GM12874 (cell line): ENCODE results near the gene BRPF3.

ENCODE experiments used
- CTCF ChIP-seq: IDR thresholded peaks from 2 replicates; pipeline ENCODE4 v1.5.1; 2011; ENCODE audit warnings: low read depth, mild to moderate bottlenecking, control low read depth, low read length, moderate library complexity; ENCODE audit not compliant: insufficient read depth

The BRPF3 gene

DNA sequence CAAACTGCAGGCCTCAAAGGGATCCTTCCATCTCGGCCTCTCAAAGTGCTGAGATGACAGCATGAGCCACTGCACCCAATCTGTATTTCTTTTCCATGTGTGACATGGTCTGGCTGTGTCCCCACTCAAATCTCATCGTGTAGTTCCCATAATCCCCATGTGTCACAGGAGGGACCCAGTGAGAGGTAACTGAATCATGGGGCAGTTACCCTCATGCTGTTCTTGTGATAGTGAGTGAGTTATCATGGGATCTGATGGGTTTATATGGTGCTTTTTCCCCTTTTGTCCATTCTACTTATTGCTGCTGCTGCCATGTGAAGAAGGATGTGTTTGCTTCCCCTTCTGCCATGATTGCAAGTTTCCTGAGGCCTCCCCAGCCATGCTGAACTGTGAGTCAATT lies 10.3 kb upstream of the BRPF3 start:
- TF ChIP-seq CTCF = no peak

GRCh38 chr6:36187446-36187845 lies 9.1 kb upstream of the BRPF3 start:
- no peak for TF ChIP-seq CTCF

GRCh38 chr6:36195471-36196112 lies 952 bp upstream of the BRPF3 start:
- no peak for TF ChIP-seq CTCF

DNA sequence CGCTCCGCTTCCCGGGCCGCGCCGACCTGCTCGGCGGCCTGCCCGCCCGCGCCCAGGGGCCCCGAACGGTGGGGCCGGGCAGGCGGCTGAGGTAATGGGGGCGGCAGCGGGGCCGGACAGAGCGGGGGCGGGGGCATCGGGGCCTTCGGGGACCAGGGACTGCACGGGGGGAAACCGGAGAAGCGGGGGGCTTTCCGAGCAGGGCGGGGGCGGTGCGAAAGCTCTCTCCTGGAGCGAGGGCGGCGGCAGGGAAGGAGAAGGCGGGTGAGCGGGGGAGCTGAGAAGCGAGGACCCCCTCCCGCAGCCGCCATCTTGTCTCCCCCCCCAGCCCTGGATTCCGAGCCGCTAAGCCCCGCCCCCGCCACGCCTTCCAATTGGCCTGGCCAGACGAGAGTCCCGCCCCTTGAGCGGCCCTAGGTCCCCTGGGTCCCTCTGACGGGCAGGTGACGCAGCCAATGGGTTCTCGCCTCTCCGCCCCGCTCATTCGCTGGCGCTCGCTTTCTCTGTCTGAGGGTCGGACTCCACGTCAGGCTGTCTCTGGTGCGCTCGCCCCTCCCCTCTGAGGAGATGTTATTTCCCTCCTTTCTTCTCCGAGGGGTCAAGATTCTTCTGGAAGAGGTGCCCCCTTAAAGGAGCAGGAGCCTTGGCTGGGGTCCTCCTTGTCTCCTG lies 470 bp downstream of the BRPF3 start:
- TF ChIP-seq CTCF = no peak

DNA sequence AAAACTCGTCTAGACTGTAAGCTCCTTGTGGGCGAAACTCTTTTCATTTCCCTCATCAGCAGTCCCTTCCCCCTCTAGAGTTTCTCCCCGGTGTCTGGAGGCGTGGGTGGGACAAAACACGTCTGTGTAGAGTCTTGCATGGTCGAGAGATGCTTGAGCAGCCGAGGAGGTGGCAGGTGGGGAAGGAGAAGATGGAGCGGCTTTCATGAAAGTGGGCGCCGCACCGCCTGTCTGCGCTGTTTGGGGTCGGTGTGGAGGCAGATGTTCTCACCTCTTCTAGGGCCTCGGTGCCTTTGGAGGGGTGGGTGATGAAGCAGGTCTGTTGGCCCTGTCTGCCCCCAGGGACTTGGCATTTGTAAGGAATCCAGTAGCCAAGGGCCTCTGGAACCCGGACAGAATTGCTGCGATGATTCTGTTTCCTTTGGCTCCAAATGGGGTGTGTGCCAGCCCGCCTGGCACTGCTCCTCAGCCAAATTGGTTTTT lies 1.2 kb downstream of the BRPF3 start:
- TF ChIP-seq CTCF = no peak

DNA sequence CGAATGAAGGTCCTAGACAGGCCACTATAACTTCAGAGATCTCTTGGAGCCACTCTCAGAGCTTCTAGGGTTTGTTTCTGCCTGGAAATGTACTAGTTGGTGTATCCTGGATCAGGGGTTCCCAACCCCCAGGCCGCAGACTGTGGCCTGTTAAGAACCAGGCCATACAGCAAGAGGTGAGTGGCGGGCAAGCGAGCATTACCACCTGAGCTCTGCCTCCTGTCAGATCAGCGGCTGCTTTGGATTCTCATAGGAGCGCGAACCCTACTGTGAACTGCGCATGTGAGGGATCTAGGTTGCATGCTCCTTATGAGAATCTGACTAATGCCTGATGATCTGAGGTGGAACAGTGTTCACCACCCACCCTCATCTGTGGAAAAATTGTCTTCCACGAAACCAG lies 2.4 kb downstream of the BRPF3 start:
- TF ChIP-seq CTCF = no peak

DNA sequence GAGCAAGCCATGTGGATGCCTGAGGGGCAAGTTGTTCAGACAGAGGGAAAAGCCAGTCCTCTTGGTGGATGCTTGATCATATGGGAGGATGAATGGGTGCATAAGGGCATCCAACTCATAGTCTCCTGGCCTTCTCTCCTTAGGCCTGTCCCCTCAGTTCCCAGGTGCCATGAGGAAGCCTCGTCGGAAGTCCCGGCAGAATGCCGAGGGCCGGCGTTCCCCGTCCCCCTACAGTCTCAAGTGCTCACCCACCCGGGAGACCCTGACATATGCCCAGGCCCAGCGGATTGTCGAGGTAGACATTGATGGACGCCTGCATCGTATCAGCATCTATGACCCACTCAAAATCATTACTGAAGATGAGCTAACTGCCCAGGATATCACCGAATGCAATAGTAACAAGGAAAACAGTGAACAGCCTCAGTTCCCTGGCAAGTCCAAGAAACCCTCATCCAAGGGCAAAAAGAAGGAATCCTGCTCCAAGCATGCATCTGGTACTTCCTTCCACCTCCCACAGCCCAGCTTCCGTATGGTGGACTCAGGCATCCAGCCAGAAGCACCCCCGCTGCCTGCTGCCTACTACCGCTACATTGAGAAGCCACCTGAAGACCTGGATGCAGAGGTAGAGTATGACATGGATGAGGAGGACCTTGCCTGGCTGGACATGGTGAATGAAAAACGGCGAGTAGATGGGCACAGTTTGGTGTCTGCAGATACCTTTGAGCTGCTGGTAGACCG lies 3.8 kb downstream of the BRPF3 start:
- no peak for TF ChIP-seq CTCF
